ENCODE data around the gene SMOC2. TPM values are rescaled to one million over a fixed set of nuclear protein-coding genes. Genes with fewer than 3 reads are reported as not detected.
"Not testable (repeated sequence)": the region's sequence is repeated elsewhere in the genome, so short reads cannot be mapped to it uniquely, and the experiment has no call there.

Gene SMOC2
- polyA plus RNA-seq, 1 donor (not counting 4 experiments of a cell fraction or from before 2014, with no cell fraction given), result 1.1 TPM

DNA sequence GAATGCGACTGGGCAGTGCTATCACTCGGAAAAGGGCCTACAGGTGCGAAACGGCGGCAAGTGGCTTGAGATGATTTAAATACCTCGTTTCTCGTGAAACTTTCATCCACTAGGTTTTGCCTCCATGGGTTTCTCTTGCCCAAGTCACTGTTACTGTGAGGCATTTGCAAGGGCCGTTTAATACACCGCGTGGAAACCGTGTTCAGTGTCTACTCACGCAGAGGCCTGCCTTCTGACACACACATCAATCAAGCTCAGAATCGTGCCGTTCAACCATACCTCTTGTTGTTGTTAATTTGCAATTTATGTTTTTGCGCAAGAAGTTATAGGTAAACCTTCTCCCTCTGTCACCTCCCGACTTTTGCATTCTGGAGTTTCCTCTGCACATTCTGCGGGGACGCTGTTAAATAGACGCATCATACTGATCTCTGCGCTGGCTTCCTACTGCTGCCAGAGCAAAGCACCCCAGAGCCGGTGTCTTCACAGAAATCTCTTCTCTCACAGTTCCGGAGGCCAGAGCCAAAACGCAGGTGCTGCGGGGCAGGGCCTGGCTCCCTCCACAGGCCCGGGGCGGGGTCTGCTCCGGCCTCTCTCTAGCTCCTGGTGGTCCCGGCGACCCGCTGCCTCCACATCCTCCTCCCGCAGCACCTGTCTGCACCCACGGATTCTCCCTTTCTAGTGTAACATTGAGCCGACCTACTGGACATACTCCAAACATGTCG, 251.4 kb downstream of the SMOC2 start:
- no peak overlapping the region for H3K4me2 ChIP-seq (ENCODE audit: control insufficient read depth, extremely low read depth, insufficient read depth, low read depth, low read length)
- H3K4me1 ChIP-seq (ENCODE audit: control insufficient read depth, extremely low read depth, insufficient read depth, low read length), result no peaks in the 10 kb centered on the region
- no peak overlapping the region for H3K27ac ChIP-seq (ENCODE audit: control insufficient read depth, insufficient read depth, low read length)
- FAIRE-seq (no peak), DNase-seq (ENCODE audit: low read depth, low spot score) (no peak)
- H3K4me3 ChIP-seq (ENCODE audit: control insufficient read depth in 2 of 3, extremely low read depth in 1 of 3, insufficient read depth in 2 of 3, low read depth in 1 of 3, low read length in 3 of 3), result no peak overlapping the region
- no peak overlapping the region for H2AFZ ChIP-seq (ENCODE audit: control insufficient read depth, low read length)
- H3K36me3 ChIP-seq (ENCODE audit: control insufficient read depth in 2 of 2, extremely low read depth in 1 of 2, insufficient read depth in 2 of 2, low read length in 2 of 2), result no peaks in the 10 kb centered on the region
- no peaks in the 10 kb centered on the region for H4K20me1 ChIP-seq (ENCODE audit: control insufficient read depth, extremely low read depth, insufficient read depth, low read length)
- H3K9me1 ChIP-seq (ENCODE audit: control insufficient read depth, extremely low read depth, insufficient read depth, low read length), result no peaks in the 10 kb centered on the region
- no peaks in the 10 kb centered on the region for H3K79me2 ChIP-seq (ENCODE audit: control insufficient read depth, insufficient read depth, low read length)
- no peaks in the 10 kb centered on the region for H3K9me3 ChIP-seq (ENCODE audit: control insufficient read depth, low read depth, low read length)
- dilution Hi-C loops (cut with MboI; ENCODE audit: extremely low pct_ligation_motif_present, low sequenced_read_pairs), result no loop called here
- H3K27me3 ChIP-seq (ENCODE audit: control insufficient read depth, extremely low read depth, insufficient read depth, low read length), result no peaks in the 10 kb centered on the region
- TF ChIP-seq EZH2 (IDR thresholded peaks at IDR 0.05; ENCODE audit: low read length), result no peak
- TF ChIP-seq, protein P1, sequence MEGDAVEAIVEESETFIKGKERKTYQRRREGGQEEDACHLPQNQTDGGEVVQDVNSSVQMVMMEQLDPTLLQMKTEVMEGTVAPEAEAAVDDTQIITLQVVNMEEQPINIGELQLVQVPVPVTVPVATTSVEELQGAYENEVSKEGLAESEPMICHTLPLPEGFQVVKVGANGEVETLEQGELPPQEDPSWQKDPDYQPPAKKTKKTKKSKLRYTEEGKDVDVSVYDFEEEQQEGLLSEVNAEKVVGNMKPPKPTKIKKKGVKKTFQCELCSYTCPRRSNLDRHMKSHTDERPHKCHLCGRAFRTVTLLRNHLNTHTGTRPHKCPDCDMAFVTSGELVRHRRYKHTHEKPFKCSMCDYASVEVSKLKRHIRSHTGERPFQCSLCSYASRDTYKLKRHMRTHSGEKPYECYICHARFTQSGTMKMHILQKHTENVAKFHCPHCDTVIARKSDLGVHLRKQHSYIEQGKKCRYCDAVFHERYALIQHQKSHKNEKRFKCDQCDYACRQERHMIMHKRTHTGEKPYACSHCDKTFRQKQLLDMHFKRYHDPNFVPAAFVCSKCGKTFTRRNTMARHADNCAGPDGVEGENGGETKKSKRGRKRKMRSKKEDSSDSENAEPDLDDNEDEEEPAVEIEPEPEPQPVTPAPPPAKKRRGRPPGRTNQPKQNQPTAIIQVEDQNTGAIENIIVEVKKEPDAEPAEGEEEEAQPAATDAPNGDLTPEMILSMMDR (optimal IDR thresholded peaks at IDR 0.05 in 1 of 3, IDR thresholded peaks at IDR 0.05 in 1 of 3, conservative IDR thresholded peaks at IDR 0.05 in 1 of 3; ENCODE audit: extremely low read depth in 1 of 3, insufficient read depth in 2 of 3, low read length in 3 of 3), result no peak
- H3K9ac ChIP-seq (ENCODE audit: control insufficient read depth, extremely low read depth, insufficient read depth, low read length), result no peak overlapping the region

DNA sequence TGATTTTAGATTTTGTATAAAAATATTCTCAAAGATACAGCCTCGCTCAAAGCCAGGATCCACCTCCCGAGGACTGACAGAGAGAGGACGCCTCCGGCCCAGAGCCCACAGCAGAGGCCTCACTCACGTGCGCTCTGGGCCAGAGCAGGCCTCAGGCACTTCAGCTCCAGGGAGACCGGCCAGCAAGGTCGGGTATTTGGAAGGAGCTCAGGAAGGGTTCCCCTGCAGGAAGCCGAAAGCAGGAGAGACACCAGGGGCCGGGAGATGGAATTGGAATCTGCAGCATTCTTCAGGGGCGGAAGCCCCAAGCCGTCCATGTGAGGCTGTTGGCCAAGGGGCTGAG, 251.9 kb downstream of the SMOC2 start:
- H3K9me3 ChIP-seq (ENCODE audit: control insufficient read depth, low read depth, low read length); H3K79me2 ChIP-seq (ENCODE audit: control insufficient read depth, insufficient read depth, low read length); H3K27ac ChIP-seq (ENCODE audit: control insufficient read depth, insufficient read depth, low read length); H4K20me1 ChIP-seq (ENCODE audit: control insufficient read depth, extremely low read depth, insufficient read depth, low read length); H2AFZ ChIP-seq (ENCODE audit: control insufficient read depth, low read length); H3K27me3 ChIP-seq (ENCODE audit: control insufficient read depth, extremely low read depth, insufficient read depth, low read length); H3K9ac ChIP-seq (ENCODE audit: control insufficient read depth, extremely low read depth, insufficient read depth, low read length); FAIRE-seq; H3K9me1 ChIP-seq (ENCODE audit: control insufficient read depth, extremely low read depth, insufficient read depth, low read length); H3K4me1 ChIP-seq (ENCODE audit: control insufficient read depth, extremely low read depth, insufficient read depth, low read length); H3K4me3 ChIP-seq (ENCODE audit: control insufficient read depth in 2 of 3, extremely low read depth in 1 of 3, insufficient read depth in 2 of 3, low read depth in 1 of 3, low read length in 3 of 3); H3K4me2 ChIP-seq (ENCODE audit: control insufficient read depth, extremely low read depth, insufficient read depth, low read depth, low read length); dilution Hi-C loops (cut with MboI; ENCODE audit: extremely low pct_ligation_motif_present, low sequenced_read_pairs); H3K36me3 ChIP-seq (ENCODE audit: control insufficient read depth in 2 of 2, extremely low read depth in 1 of 2, insufficient read depth in 2 of 2, low read length in 2 of 2); DNase-seq (ENCODE audit: low read depth, low spot score): not testable (repeated sequence)

DNA sequence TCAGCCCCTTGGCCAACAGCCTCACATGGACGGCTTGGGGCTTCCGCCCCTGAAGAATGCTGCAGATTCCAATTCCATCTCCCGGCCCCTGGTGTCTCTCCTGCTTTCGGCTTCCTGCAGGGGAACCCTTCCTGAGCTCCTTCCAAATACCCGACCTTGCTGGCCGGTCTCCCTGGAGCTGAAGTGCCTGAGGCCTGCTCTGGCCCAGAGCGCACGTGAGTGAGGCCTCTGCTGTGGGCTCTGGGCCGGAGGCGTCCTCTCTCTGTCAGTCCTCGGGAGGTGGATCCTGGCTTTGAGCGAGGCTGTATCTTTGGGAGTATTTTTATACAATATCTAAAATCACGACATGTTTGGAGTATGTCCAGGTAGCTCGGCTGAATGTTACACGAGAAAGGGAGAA, 253.8 kb downstream of the SMOC2 start:
- H4K20me1 ChIP-seq (ENCODE audit: control insufficient read depth, extremely low read depth, insufficient read depth, low read length); H3K9ac ChIP-seq (ENCODE audit: control insufficient read depth, extremely low read depth, insufficient read depth, low read length); H3K36me3 ChIP-seq (ENCODE audit: control insufficient read depth in 2 of 2, extremely low read depth in 1 of 2, insufficient read depth in 2 of 2, low read length in 2 of 2); H3K4me2 ChIP-seq (ENCODE audit: control insufficient read depth, extremely low read depth, insufficient read depth, low read depth, low read length); H3K4me1 ChIP-seq (ENCODE audit: control insufficient read depth, extremely low read depth, insufficient read depth, low read length); DNase-seq (ENCODE audit: low read depth, low spot score); H3K9me1 ChIP-seq (ENCODE audit: control insufficient read depth, extremely low read depth, insufficient read depth, low read length); H2AFZ ChIP-seq (ENCODE audit: control insufficient read depth, low read length); H3K27me3 ChIP-seq (ENCODE audit: control insufficient read depth, extremely low read depth, insufficient read depth, low read length); dilution Hi-C loops (cut with MboI; ENCODE audit: extremely low pct_ligation_motif_present, low sequenced_read_pairs); H3K9me3 ChIP-seq (ENCODE audit: control insufficient read depth, low read depth, low read length); H3K4me3 ChIP-seq (ENCODE audit: control insufficient read depth in 2 of 3, extremely low read depth in 1 of 3, insufficient read depth in 2 of 3, low read depth in 1 of 3, low read length in 3 of 3); H3K27ac ChIP-seq (ENCODE audit: control insufficient read depth, insufficient read depth, low read length); H3K79me2 ChIP-seq (ENCODE audit: control insufficient read depth, insufficient read depth, low read length); FAIRE-seq: not testable (repeated sequence)
